DOHH2 (cell line): Measurements from ENCODE around the gene STYX.

Source experiments
- H3F3A ChIP-seq: fragments of 200-600 bp; sonication (generic), shearing (Covaris generic); 2 replicates; pipeline ENCODE4 v1.6.0; 2016; ENCODE audit warnings: antibody characterized with exemption, mild to moderate bottlenecking; ENCODE audit not compliant: control insufficient read depth, insufficient read depth
- H3K27ac ChIP-seq: fragments of 200-600 bp; sonication (generic); 2 replicates; pipeline ENCODE4 v1.5.1; 2014; ENCODE audit warnings: low read depth, mild to moderate bottlenecking, low read length, moderate library complexity
- H3K27me3 ChIP-seq: fragments of 200-600 bp; sonication (generic); 2 replicates; pipeline ENCODE4 v1.6.1; 2014; ENCODE audit warnings: mild to moderate bottlenecking, low read length, mixed read lengths; ENCODE audit not compliant: control insufficient read depth
- H3K36me3 ChIP-seq: fragments of 200-600 bp; sonication (generic); 2 replicates; pipeline ENCODE4 v1.6.1; 2014; ENCODE audit warnings: mild to moderate bottlenecking, low read length, moderate library complexity, mixed read lengths; ENCODE audit not compliant: control insufficient read depth
- H3K4me1 ChIP-seq: fragments of 200-600 bp; sonication (generic); 2 replicates; pipeline ENCODE4 v1.6.1; 2014; ENCODE audit warnings: mild to moderate bottlenecking, low read length, mixed read lengths; ENCODE audit not compliant: control insufficient read depth
- H3K4me2 ChIP-seq: fragments of 200-600 bp; sonication (generic); 2 replicates; pipeline ENCODE4 v1.6.0; 2014; ENCODE audit warnings: mild to moderate bottlenecking, low read length, moderate library complexity
- H3K4me3 ChIP-seq: fragments of 200-600 bp; sonication (generic); 2 replicates; pipeline ENCODE4 v1.5.1; 2014; ENCODE audit warnings: mild to moderate bottlenecking, low read length, mixed read lengths
- H3K79me2 ChIP-seq: fragments of 200-600 bp; sonication (generic); 2 replicates; pipeline ENCODE4 v1.6.1; 2014; ENCODE audit warnings: mild to moderate bottlenecking, low read length, mixed read lengths; ENCODE audit not compliant: control insufficient read depth
- H3K9me2 ChIP-seq: fragments of 200-600 bp; sonication (generic); replicated peaks from 2 replicates; pipeline ENCODE4 v1.6.1; 2014; ENCODE audit warnings: mild to moderate bottlenecking, low read length, mixed read lengths; ENCODE audit not compliant: control insufficient read depth
- H3K9me3 ChIP-seq: fragments of 200-600 bp; sonication (generic); 2 replicates; pipeline ENCODE4 v1.6.1; 2014; ENCODE audit warnings: antibody characterized with exemption, low read length, mixed read lengths; ENCODE audit not compliant: control insufficient read depth, insufficient read depth
- H4K20me1 ChIP-seq: fragments of 200-600 bp; sonication (generic); 2 replicates; pipeline ENCODE4 v1.6.0; 2014; ENCODE audit warnings: low read depth, mild to moderate bottlenecking, antibody characterized with exemption, low read length, moderate library complexity; ENCODE audit not compliant: control insufficient read depth, insufficient read depth
- CTCF ChIP-seq: fragments of 200-600 bp; sonication (generic); IDR thresholded peaks from one replicate; pipeline ENCODE4 v1.5.1; 2014; ENCODE audit warnings: antibody characterized with exemption, mild to moderate bottlenecking, low read depth, low read length; ENCODE audit not compliant: poor library complexity, severe bottlenecking
- EZH2phosphoT487 ChIP-seq: fragments of 200-600 bp; sonication (generic); IDR thresholded peaks from 2 replicates; pipeline ENCODE4 v1.6.1; 2017; ENCODE audit warnings: borderline replicate concordance, mild to moderate bottlenecking, antibody characterized with exemption, low read length, moderate library complexity, mixed read lengths

STYX gene

DNA sequence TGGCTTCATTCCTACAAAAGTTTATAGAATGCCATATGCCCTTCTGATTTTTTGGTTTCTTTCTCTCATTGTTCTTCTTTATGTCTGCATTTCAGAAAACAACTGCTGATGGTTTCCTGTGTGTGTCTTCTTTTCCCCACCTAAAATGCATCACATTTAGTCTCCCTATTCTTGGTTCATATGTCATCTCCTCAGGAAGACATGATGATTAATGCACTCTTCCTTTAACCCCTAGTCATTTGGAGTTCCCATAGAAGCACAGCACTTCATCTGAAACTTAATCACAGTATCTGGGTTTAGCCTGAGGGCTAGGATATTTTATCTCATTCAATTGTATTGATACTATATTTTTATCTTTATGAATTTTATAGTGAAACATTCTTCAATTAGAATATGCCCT, 39.9 kb downstream of the STYX start:
- H3K4me1 ChIP-seq, result no peaks in the 10 kb centered on the region

GRCh38 chr14:52776816-52777215, 46.9 kb downstream of the STYX start:
- H3K4me2 ChIP-seq, result no peak overlapping the region
- no peaks in the 10 kb centered on the region for H3K27me3 ChIP-seq

More for the DNA sequence above, 39.9 kb downstream of the STYX start:
- Histone ChIP-seq H3K36me3 (peaks cover 42% of the 10 kb centered on the region), H3K4me3 (no peak overlapping the region), H3K9me2 (no peaks in the 10 kb centered on the region), H3K27ac (no peak overlapping the region), H3K4me2 (no peak overlapping the region), H3K27me3 (no peaks in the 10 kb centered on the region), H3F3A (no peaks in the 10 kb centered on the region; the same call in 1 of the 2 replicates), H3K79me2 (no peaks in the 10 kb centered on the region), H4K20me1 (no peaks in the 10 kb centered on the region; the same call in 1 of the 2 replicates), H3K9me3 (no peaks in the 10 kb centered on the region)
- TF ChIP-seq EZH2phosphoT487, result no peak
- TF ChIP-seq CTCF, result no peak

DNA sequence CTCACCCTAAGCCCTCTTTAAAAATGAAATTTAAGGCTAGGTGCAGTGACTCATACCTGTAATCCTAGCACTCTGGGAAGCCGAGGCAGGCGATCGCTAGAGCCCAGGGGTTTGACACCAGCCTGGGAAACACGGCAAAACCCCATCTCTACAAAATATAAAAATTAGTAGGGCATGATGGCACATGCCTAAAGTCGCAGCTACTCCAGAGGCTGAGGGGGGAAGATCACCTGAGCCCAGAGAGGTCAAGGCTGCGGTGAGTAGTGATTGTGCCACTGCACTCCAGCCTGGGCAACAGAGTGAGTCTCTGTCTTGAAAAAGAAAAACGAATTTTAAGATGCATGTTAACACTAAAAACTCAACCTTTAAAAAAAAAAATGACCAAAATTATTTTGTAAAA, 48.7 kb downstream of the STYX start:
- H3K27me3 ChIP-seq, result no peaks in the 10 kb centered on the region
- no peaks in the 10 kb centered on the region for H3K4me1 ChIP-seq
- no peaks in the 10 kb centered on the region; the same call in 1 of the 2 replicates for H4K20me1 ChIP-seq
- H3K79me2 ChIP-seq, result no peaks in the 10 kb centered on the region
- H3K9me2 ChIP-seq, result no peaks in the 10 kb centered on the region
- H3K4me3 ChIP-seq, result no peak overlapping the region
- no peaks in the 10 kb centered on the region; the same call in 1 of the 2 replicates for H3F3A ChIP-seq
- peaks cover 54% of the 10 kb centered on the region for H3K36me3 ChIP-seq
- TF ChIP-seq CTCF (no peak), EZH2phosphoT487 (no peak)
- no peaks in the 10 kb centered on the region for H3K9me3 ChIP-seq
- H3K4me2 ChIP-seq, result no peak overlapping the region
- no peak overlapping the region for H3K27ac ChIP-seq

More at GRCh38 chr14:52776816-52777215, 46.9 kb downstream of the STYX start:
- TF ChIP-seq EZH2phosphoT487 (no peak), CTCF (no peak)
- H3K4me1 ChIP-seq, result no peaks in the 10 kb centered on the region
- H3F3A ChIP-seq, result no peaks in the 10 kb centered on the region; the same call in 1 of the 2 replicates
- H3K27ac ChIP-seq, result no peak overlapping the region
- H3K9me3 ChIP-seq, result no peaks in the 10 kb centered on the region
- peaks cover 52% of the 10 kb centered on the region for H3K36me3 ChIP-seq
- no peaks in the 10 kb centered on the region for H3K9me2 ChIP-seq
- no peaks in the 10 kb centered on the region for H3K79me2 ChIP-seq
- no peak overlapping the region for H3K4me3 ChIP-seq
- H4K20me1 ChIP-seq, result no peaks in the 10 kb centered on the region; the same call in 1 of the 2 replicates
